CD14-positive monocyte (primary cell): ENCODE measurements around the gene PRRX2. TPM values are rescaled to one million over a fixed set of nuclear protein-coding genes. Genes with fewer than 3 reads are reported as not detected.
A peak's percentile ranks its signal among the peaks of the same experiment; 100 is the strongest.

Experiments
- DNase-seq, 3 donors: peaks; one replicate each; pipeline ENCODE4 v3.0.0-alpha.2; 2011 to 2022
- H2AFZ ChIP-seq: 2 replicates; pipeline ENCODE4 v1.6.0; 2012; ENCODE audit warnings: mild to moderate bottlenecking, low read depth, low read length, inconsistent platforms; ENCODE audit not compliant: insufficient read depth, poor library complexity, severe bottlenecking
- H3K27ac ChIP-seq, 2 donors: 1 replicate in 1 of 2; 2 replicates in 1 of 2; pipeline ENCODE4 v1.5.1; 2012 to 2013; ENCODE audit warnings: low read length in 2 of 2, control low read depth in 1 of 2, inconsistent platforms in 1 of 2, low read depth in 1 of 2, mild to moderate bottlenecking in 1 of 2
- H3K27me3 ChIP-seq, 2 donors: one replicate each; pipeline versions ENCODE4 v1.6.0 to v1.6.1; 2011 to 2013; ENCODE audit warnings: low read length in 2 of 2; ENCODE audit not compliant: control insufficient read depth in 2 of 2, insufficient read depth in 2 of 2
- H3K36me3 ChIP-seq, 2 donors: replicated peaks in 1 of 2; 1 replicate in 1 of 2; 2 replicates in 1 of 2; pipeline versions ENCODE4 v1.5.1 to v1.6.1; 2012 to 2013; ENCODE audit warnings: low read length in 2 of 2, control low read depth in 1 of 2, inconsistent platforms in 1 of 2, mild to moderate bottlenecking in 1 of 2; ENCODE audit not compliant: insufficient read depth in 2 of 2, control insufficient read depth in 1 of 2
- H3K4me1 ChIP-seq, 2 donors: 1 replicate in 1 of 2; 2 replicates in 1 of 2; pipeline versions ENCODE4 v1.5.1 to v1.6.1; 2012 to 2013; ENCODE audit warnings: low read length in 2 of 2, control low read depth in 1 of 2, inconsistent platforms in 1 of 2, mild to moderate bottlenecking in 1 of 2, moderate library complexity in 1 of 2; ENCODE audit not compliant: insufficient read depth in 2 of 2, control insufficient read depth in 1 of 2
- H3K4me2 ChIP-seq: replicated peaks from 2 replicates; pipeline ENCODE3; 2012; ENCODE audit warnings: low read length, moderate library complexity, mild to moderate bottlenecking; ENCODE audit not compliant: poor library complexity, severe bottlenecking; ENCODE audit errors: extremely low read depth
- H3K4me3 ChIP-seq, 3 experiments: fragments of 200-600 bp in 1 of 3; sonication (generic) in 1 of 3; replicated peaks in 1 of 3; 1 replicate in 2 of 3; 2 replicates in 1 of 3; pipeline ENCODE4 v1.5.1; 2011 to 2013; ENCODE audit warnings: low read length in 3 of 3, mild to moderate bottlenecking in 3 of 3, control low read depth in 2 of 3, low read depth in 2 of 3, inconsistent platforms in 1 of 3, moderate library complexity in 1 of 3
- H3K79me2 ChIP-seq: 2 replicates; pipeline ENCODE4 v1.6.0; 2012; ENCODE audit warnings: mild to moderate bottlenecking, control low read depth, inconsistent platforms, low read length, moderate library complexity; ENCODE audit not compliant: insufficient read depth
- H3K9ac ChIP-seq: 2 replicates; pipeline ENCODE4 v1.6.0; 2017; ENCODE audit warnings: low read length, mild to moderate bottlenecking; ENCODE audit not compliant: insufficient read depth, poor library complexity, severe bottlenecking
- H3K9me3 ChIP-seq, 2 donors: replicated peaks in 1 of 2; 1 replicate in 1 of 2; 2 replicates in 1 of 2; pipeline versions ENCODE4 v1.5.1 to v1.6.1; 2012 to 2013; ENCODE audit warnings: low read length in 2 of 2, control low read depth in 1 of 2; ENCODE audit not compliant: control insufficient read depth in 1 of 2, insufficient read depth in 1 of 2
- H4K20me1 ChIP-seq: 2 replicates; pipeline ENCODE4 v1.6.0; 2012; ENCODE audit warnings: mild to moderate bottlenecking, low read length, control low read depth, moderate library complexity; ENCODE audit not compliant: insufficient read depth
- H3K27ac Mint-ChIP-seq, 7 donors: one replicate each; pipeline ENCODE4 v1.8.0; 2020; ENCODE audit warnings: mild to moderate bottlenecking in 7 of 7, mixed read lengths in 7 of 7, moderate library complexity in 6 of 7, inconsistent platforms in 2 of 7
- H3K27me3 Mint-ChIP-seq, 3 donors: one replicate each; pipeline ENCODE4 v1.8.0; 2021 to 2022; ENCODE audit warnings: low read depth in 3 of 3, mild to moderate bottlenecking in 3 of 3, mixed read lengths in 3 of 3, moderate library complexity in 3 of 3, inconsistent platforms in 1 of 3
- H3K36me3 Mint-ChIP-seq, 2 donors: one replicate each; pipeline ENCODE4 v1.8.0; 2020; ENCODE audit warnings: mixed read lengths in 2 of 2, inconsistent platforms in 1 of 2, mild to moderate bottlenecking in 1 of 2
- H3K4me1 Mint-ChIP-seq: one replicate; pipeline ENCODE4 v1.8.0; 2020; ENCODE audit warnings: mild to moderate bottlenecking, mixed read lengths
- H3K4me3 Mint-ChIP-seq, 2 donors: one replicate each; pipeline ENCODE4 v1.8.0; 2020; ENCODE audit warnings: mild to moderate bottlenecking in 2 of 2, mixed read lengths in 2 of 2, moderate library complexity in 1 of 2
- H3K9me3 Mint-ChIP-seq, 7 donors: one replicate each; pipeline ENCODE4 v1.8.0; 2020 to 2022; ENCODE audit warnings: mixed read lengths in 7 of 7, mild to moderate bottlenecking in 6 of 7, moderate library complexity in 6 of 7, inconsistent platforms in 2 of 7
- CTCF ChIP-seq: fragments of 200-600 bp; IDR thresholded peaks from one replicate; pipeline ENCODE4 v1.8.0; 2022; ENCODE audit warnings: antibody characterized with exemption, mild to moderate bottlenecking
- WGBS: methylation state at CpG from one replicate; pipeline ENCODE4 v1.1.5; 2013; ENCODE audit warnings: missing lambda C conversion rate; ENCODE audit not compliant: insufficient coverage; 5-methylcytosine and 5-hydroxymethylcytosine counted together
- intact Hi-C, 2 donors: fragments of 100-400 bp; cut with micrococcal nuclease; formaldehyde crosslinking; loops; one replicate each; pipeline versions ENCODE4 v1.15.0 to v1.15.1; 2023
- polyA plus RNA-seq, 3 donors: library from polyadenylated mRNA; depleted of rRNA in 1 of 3; unstranded in 2 of 3; stranded (reverse) in 1 of 3; fragments of 300-500 nt in 2 of 3; fragments of >200 nt in 1 of 3; fragmentation: Illumina TruSeq in 2 of 3; gene quantifications; 1 replicate in 2 of 3; 2 replicates in 1 of 3; pipeline ENCODE4 v1.2.3, GENCODE V29; 2012 to 2021

The PRRX2 gene
- polyA plus RNA-seq, 3 donors = not detected

- H3K9ac ChIP-seq = no peak overlapping the region
- no peak overlapping the region for H3K4me2 ChIP-seq
- H3K79me2 ChIP-seq = no peaks in the 10 kb centered on the region
- no peak for DNase-seq
- no peaks in the 10 kb centered on the region for H3K36me3 ChIP-seq
- Mint-ChIP-seq H3K9me3 (no peaks in the 10 kb centered on the region), H3K4me1 (peaks cover 28% of the 10 kb centered on the region), H3K4me3 (no peak overlapping the region), H3K27me3 (peaks cover 0 to 4% (median 4%) of the 10 kb centered on the region in 3 donors), H3K36me3 (peaks cover 2 to 5% of the 10 kb centered on the region in 2 donors), H3K27ac (no peak overlapping the region)
- no peak overlapping the region for H3K27ac ChIP-seq
- no peaks in the 10 kb centered on the region for H4K20me1 ChIP-seq
- H3K4me3 ChIP-seq = no peak overlapping the region
- H2AFZ ChIP-seq = no peak overlapping the region
- intact Hi-C loops = loop anchor here in 1 of 2 donors (10.0 kb wide), 1 partner anchor 425 kb away; no protein-coding TSS in a partner anchor
- TF ChIP-seq CTCF = no peak
- H3K27me3 ChIP-seq = no peaks in the 10 kb centered on the region
- no peaks in the 10 kb centered on the region for H3K9me3 ChIP-seq
- peaks cover 18 to 22% of the 10 kb centered on the region in 2 donors for H3K4me1 ChIP-seq
- 85% methylated on average over 4 of the region's 5 CpGs for WGBS
These were observed 104.2 kb downstream of the PRRX2 start for GRCh38 chr9:129769669-129770068.

- no peak overlapping the region for H3K4me3 ChIP-seq
- peaks cover 37% of the 10 kb centered on the region for H3K4me1 Mint-ChIP-seq
- whole genome bisulfite sequencing = 91% methylated on average over 5 of the region's 5 CpGs
- H3K36me3 Mint-ChIP-seq = peaks cover 5 to 8% of the 10 kb centered on the region in 2 donors
- H3K9me3 ChIP-seq = no peaks in the 10 kb centered on the region
- H2AFZ ChIP-seq = no peak overlapping the region
- H3K27ac ChIP-seq = no peak overlapping the region
- H3K79me2 ChIP-seq = no peaks in the 10 kb centered on the region
- H3K27ac Mint-ChIP-seq = peak overlapping the region in 1 of 7 donors; percentile 28
- H3K27me3 ChIP-seq = no peaks in the 10 kb centered on the region
- DNase-seq = no peak
- no peak overlapping the region for H3K9ac ChIP-seq
- intact Hi-C loops = loop anchor here in 1 of 2 donors (10.0 kb wide), 1 partner anchor 426 kb away; no protein-coding TSS in a partner anchor
- no peak for TF ChIP-seq CTCF
- H3K4me1 ChIP-seq = peaks cover 29 to 32% of the 10 kb centered on the region in 2 donors
- H3K9me3 Mint-ChIP-seq = no peaks in the 10 kb centered on the region
- H3K4me3 Mint-ChIP-seq = no peak overlapping the region
- H4K20me1 ChIP-seq = no peaks in the 10 kb centered on the region
- no peak overlapping the region for H3K4me2 ChIP-seq
- H3K36me3 ChIP-seq = no peaks in the 10 kb centered on the region
- peaks cover 0 to 9% (median 4%) of the 10 kb centered on the region in 3 donors for H3K27me3 Mint-ChIP-seq
These were observed 105.3 kb downstream of the PRRX2 start for GRCh38 chr9:129770741-129771140.

Other genes with a start within 250 kb of the PRRX2 start
- gene C9orf50, start 44.5 kb upstream of the PRRX2 start, polyA plus RNA-seq = not detected
- gene NTMT1, start 39.5 kb upstream of the PRRX2 start, polyA plus RNA-seq = 10 to 100 TPM; 16.0 to 43.9 (median 28.2) TPM
- gene ASB6, start 23.5 kb upstream of the PRRX2 start, polyA plus RNA-seq = 10 to 100 TPM in 2 of 3 donors, 1 to 10 TPM in 1; 8.1 to 21.1 (median 10.1) TPM
- 1 to 10 TPM in 1 of 3 donors, under 1 TPM in 2; 0.29 to 1.8 (median 0.84) TPM for gene PTGES, start 87.4 kb downstream of the PRRX2 start, polyA plus RNA-seq
- gene TOR1B, start 137.5 kb downstream of the PRRX2 start, polyA plus RNA-seq = 10 to 100 TPM; 15.8 to 22.5 (median 18.0) TPM
- 10 to 100 TPM; 41.2 to 95.3 (median 89.6) TPM for gene TOR1A, start 158.5 kb downstream of the PRRX2 start, polyA plus RNA-seq
- gene C9orf78, start 169.6 kb downstream of the PRRX2 start, polyA plus RNA-seq = 10 to 100 TPM; 53.3 to 82.4 (median 65.5) TPM
- 10 to 100 TPM in 1 of 3 donors, 1 to 10 TPM in 2; 2.7 to 30.0 (median 5.2) TPM for gene USP20, start 169.8 kb downstream of the PRRX2 start, polyA plus RNA-seq